LNCAP (cell line): ENCODE measurements around the gene CELA1.

Experiments
- TF ChIP-seq, protein P1 (sequence below): fragments of 450-650 bp; IDR thresholded peaks from 2 replicates; pipeline ENCODE4 v1.5.1; 2017; ENCODE audit warnings: mild to moderate bottlenecking

The CELA1 gene

DNA sequence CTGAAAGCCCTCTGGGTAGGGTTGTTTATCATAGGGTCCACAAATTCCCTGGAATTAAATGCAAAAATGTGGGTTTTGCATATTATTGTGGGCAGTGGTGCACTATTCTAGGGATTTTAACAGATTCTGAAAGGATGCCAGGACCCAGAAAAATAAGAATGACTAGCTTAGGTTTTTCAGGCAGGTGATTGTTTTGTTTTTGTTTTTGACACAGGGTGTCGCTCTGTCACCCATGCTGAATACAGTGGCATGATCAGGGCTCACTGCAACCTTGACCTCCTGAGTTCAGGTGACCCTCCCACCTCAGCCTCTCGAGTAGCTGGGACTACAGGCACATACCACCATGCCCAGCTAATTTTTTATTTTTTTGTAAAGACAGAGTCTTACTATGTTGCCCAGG, 25.5 kb upstream of the CELA1 start:
- TF ChIP-seq, protein P1, sequence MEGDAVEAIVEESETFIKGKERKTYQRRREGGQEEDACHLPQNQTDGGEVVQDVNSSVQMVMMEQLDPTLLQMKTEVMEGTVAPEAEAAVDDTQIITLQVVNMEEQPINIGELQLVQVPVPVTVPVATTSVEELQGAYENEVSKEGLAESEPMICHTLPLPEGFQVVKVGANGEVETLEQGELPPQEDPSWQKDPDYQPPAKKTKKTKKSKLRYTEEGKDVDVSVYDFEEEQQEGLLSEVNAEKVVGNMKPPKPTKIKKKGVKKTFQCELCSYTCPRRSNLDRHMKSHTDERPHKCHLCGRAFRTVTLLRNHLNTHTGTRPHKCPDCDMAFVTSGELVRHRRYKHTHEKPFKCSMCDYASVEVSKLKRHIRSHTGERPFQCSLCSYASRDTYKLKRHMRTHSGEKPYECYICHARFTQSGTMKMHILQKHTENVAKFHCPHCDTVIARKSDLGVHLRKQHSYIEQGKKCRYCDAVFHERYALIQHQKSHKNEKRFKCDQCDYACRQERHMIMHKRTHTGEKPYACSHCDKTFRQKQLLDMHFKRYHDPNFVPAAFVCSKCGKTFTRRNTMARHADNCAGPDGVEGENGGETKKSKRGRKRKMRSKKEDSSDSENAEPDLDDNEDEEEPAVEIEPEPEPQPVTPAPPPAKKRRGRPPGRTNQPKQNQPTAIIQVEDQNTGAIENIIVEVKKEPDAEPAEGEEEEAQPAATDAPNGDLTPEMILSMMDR, result no peak

DNA sequence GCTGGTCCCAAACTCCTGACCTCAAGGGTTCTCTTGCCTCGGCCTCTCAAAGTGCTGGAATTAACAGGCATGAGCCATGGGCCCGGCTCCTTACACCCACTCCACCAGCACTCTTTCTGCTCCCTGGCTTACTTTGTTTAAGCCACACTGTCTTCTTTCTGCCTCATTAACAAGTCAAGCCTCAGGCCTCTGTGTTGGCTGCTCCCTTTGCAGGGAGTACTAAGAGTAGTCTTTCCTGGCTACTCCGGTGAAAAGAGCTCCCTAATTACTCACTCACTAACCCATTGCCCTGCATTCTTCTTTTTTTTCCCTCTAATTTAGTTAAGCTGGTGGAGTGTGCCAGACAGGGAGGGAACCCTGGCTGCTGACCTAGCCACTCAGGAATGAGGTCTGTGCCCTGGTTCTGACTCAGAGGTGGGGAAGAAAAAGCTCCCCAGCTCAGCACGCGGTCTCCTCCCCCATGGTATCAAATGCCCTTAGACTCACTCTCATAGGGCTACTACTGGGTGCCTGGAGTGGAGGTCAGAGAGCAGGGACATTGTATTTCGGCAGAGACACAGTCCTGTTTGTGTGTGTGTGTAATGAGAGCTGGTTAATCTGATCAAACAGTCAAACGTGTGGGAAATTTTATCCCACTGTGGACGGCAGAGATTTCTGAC, 24.9 kb upstream of the CELA1 start:
- TF ChIP-seq, protein P1, result no peak

DNA sequence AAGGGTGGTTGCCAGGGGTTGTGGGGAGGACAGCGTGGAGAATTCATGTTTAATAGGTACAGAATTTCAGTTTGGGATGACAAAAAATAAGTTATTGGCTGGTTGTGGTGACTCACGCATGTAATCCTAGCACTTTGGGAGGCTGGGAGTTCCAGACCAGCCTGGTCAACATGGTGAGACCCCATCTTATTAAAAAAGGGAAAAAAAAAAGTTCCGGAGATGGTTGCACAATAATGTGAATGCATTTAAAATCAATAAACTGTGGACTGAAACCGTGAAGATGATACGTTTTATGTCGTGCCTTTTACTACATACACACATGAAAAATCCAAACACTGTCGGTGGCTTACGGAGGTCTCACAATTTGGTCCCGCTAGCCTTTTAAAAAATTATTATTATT, 24.2 kb upstream of the CELA1 start:
- TF ChIP-seq, protein P1, result no peak

DNA sequence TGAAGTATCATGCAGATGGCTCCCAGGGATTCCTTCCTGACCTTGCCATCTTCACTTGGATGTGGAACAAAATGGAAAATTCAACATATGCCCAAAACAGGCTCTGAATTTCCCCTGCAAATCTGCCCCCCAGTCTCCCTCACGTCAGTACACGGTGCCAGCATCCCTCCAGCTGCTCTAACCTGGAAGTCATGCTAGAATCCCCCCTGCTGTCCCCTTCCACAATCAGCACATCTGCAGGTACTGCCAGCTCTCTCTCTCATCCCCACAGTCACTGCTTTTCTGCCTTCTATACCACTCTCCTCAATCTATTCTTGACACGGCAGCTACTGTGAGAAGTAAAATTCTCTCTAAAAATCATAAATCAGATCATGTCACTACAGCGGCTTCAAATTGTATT, 23.1 kb upstream of the CELA1 start:
- TF ChIP-seq, protein P1, result no peak

DNA sequence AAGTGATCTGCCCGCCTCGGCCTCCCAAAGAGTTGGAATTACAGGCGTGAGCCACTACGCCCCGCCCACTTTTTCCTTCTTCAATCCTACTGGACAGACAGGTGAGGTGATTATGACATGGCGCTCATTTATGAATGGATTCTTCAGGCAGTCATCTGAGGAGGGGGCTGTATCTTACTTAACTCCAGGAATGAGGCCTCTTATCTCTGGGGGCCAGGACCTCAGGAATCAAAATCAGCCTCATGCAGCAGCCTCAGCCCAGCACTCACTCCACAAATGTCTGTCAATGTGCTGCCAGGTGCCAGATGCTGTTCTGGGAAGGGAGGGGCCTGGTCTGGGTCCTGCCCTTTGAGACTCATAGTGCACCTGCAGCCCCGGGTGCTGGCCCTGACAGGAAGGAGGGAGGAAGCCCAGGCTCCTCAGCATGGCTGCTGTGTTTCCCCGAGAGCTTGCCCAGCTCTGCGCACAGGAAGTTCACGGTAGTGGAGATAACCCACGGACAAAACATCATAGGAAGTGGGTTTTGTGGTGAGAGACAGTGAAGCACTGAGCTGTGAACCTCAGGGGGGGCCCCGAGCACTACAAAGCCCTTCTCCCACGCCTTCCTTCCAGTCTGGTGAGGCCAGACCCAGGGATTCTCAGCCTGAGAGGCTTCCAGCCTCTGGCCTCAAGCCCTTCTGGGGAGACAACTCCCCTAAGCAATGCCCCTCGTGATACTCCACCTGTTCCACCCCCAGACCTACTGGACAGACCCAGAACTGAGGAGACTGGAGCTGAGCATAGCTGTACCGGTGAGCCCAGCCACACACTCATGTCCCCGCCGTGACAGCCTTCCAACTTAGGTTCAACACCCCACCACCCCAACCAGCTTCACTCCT, 22.4 kb upstream of the CELA1 start:
- TF ChIP-seq, protein P1, result no peak

DNA sequence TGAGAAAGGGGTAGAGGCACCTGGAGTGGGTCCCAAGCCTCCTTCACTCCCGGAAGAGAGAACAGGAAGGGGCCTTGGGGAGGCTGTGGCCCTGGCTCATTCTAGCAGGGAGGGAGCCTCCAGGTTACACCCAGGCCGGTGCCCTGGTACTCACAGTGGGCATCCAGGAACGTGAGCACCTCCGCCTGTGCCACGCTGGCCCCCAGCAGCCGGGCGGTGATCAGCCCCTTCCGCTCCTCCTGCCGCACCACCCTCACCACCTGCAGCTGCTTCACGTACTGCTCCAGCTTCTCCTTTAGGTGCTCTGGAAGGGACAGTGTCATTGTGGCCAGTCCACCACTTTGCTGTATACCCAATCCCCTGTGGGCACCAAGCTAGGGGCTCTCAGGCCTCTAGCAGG, 18.8 kb upstream of the CELA1 start:
- TF ChIP-seq, protein P1, result no peak

DNA sequence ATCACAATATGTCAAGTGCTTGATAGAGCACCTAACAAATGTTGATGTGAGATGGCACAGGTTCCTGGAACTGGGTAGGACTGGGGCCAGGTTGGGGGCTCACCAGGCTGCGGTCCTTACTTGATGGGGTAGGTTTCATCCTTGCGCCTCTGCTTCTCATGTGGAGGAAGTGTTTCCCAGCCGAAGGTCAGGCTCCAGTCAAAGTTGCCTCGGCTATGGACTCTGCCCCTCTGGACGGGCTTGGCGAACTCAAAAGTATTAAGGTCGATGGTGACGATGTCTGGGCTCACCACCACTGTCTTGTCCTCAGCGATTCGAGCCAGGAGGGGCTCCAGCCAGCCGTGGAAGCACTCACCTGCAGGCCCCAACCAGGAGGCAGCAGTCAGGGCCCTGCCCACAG, 17.5 kb upstream of the CELA1 start:
- TF ChIP-seq, protein P1, result no peak
